GM19023 (cell line): ENCODE measurements around the gene KIF5A.

ENCODE experiments used
- ATAC-seq: cut with Tn5 transposase; IDR thresholded peaks from one replicate; pipeline ENCODE4 v1.9.1; 2021; ENCODE audit warnings: mild to moderate bottlenecking, moderate library complexity; ENCODE audit not compliant: unreplicated experiment

The KIF5A gene

DNA sequence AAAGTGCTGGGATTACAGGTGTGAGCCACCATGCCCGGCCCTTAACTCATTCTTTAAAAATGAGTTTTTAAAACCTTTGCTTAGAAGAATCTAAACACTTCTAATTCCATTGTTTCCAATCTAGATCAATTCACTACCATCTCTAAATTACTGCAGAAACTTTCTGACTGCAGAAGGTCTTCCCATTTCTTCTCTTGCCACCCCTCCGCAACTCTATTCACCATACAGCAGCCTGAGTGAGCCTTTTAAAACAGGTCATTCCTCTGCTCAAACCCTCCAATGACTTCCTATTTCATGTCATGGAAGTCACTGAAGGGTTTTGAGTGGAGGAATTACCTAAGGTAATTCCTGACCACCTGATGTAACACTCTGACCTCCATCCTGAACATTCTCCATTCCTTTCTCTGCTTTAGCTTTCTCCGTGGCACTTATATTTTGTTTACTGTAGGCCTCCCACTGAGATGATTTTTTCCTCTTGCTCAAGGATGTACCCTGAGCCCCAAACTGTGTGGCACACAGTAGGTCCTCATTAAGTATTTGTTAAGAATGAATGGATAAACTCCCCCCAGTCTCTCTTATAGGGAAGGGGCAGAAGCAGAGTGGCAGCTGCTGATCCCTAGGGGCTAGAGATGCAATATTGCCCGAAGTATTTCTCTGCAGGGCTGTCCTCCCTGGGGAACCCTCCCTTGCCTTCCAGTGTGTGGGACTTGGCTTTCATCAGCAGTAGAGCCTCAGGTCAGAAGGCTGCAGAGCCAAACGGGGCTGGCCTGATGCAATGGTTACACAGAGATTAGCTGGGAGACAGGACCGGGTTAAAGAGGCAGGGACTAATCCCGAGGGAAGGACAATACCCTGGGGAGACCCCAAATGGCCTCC, 30.7 kb upstream of the KIF5A start:
- no peak for ATAC-seq

GRCh38 chr12:57519796-57520052, 30.1 kb upstream of the KIF5A start:
- peak; percentile 5 for ATAC-seq

GRCh38 chr12:57520053-57520818, 29.6 kb upstream of the KIF5A start, which contains the start of gene DDIT3:
Gene DDIT3 (minus strand): TSS chr12:57520514. CDS start chr12:57517406, 3,108 bp downstream.
- ATAC-seq: peak; percentile 70

DNA sequence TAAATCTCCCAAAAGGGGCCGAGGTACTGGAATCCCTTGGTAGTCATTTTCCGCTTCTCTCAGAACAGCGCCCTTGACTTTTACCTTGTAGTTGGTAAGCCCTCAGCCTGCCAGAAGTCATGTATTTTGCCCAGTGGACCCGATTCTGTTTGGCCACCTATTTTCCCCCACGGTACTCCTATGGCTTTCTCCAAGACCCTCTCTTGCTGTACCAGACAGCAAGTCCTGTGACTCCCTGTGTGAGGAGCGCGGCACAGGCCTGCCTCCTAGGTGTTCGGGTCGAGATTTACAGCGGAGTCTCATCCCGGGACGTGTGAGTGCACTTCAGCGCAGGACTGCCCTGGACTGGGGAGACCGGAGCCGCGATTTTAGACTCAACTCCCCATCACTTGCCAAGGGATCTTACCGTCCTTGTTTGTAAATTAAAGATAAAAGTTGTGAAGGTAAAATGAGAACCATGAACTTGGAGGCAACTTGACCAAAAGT, 28.3 kb upstream of the KIF5A start:
- ATAC-seq: no peak

GRCh38 chr12:57522011-57522886, 27.6 kb upstream of the KIF5A start, which contains the start of gene MBD6:
Gene MBD6 (plus strand): TSS chr12:57522824. CDS start chr12:57524304, 1,480 bp downstream.
- peak; percentile 41 for ATAC-seq

- no peak for ATAC-seq
Observed at GRCh38 chr12:57522887-57523705, 26.7 kb upstream of the KIF5A start.

GRCh38 chr12:57523706-57524614, 25.9 kb upstream of the KIF5A start:
- ATAC-seq: no peak

GRCh38 chr12:57524814-57525614, 24.8 kb upstream of the KIF5A start:
- no peak for ATAC-seq

GRCh38 chr12:57525615-57526383, 24.0 kb upstream of the KIF5A start:
- ATAC-seq: no peak

DNA sequence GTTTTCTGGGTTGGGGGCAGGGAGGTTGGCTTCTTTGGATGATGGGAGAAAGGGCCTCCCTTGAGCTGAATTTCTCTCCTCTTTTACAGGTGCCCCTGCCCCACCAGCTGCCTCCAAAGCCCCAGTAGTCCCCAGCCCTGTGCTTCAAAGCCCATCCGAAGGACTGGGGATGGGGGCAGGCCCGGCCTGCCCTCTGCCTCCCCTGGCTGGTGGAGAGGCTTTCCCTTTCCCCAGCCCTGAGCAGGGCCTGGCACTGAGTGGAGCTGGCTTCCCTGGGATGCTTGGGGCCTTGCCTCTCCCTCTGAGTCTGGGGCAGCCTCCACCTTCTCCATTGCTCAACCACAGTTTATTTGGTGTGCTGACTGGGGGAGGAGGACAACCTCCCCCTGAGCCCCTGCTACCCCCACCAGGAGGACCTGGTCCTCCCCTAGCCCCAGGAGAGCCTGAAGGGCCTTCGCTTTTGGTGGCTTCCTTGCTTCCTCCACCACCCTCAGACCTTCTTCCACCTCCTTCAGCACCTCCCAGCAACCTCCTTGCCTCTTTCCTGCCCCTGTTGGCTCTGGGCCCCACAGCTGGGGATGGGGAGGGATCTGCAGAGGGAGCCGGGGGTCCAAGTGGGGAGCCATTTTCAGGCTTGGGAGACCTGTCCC, 23.2 kb upstream of the KIF5A start:
- ATAC-seq: no peak

GRCh38 chr12:57527184-57527583, 22.7 kb upstream of the KIF5A start:
- no peak for ATAC-seq

DNA sequence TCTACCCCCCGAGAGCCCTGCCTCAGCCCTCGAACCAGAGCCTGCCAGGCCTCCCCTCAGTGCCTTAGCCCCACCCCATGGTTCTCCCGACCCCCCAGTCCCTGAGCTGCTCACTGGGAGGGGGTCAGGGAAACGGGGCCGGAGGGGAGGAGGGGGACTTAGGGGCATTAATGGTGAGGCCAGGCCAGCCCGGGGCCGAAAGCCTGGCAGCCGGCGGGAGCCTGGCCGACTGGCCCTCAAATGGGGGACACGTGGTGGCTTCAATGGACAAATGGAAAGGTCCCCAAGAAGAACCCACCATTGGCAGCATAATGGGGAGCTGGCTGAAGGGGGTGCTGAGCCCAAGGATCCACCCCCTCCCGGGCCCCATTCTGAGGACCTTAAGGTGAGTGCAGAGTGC, 21.7 kb upstream of the KIF5A start:
- no peak for ATAC-seq

DNA sequence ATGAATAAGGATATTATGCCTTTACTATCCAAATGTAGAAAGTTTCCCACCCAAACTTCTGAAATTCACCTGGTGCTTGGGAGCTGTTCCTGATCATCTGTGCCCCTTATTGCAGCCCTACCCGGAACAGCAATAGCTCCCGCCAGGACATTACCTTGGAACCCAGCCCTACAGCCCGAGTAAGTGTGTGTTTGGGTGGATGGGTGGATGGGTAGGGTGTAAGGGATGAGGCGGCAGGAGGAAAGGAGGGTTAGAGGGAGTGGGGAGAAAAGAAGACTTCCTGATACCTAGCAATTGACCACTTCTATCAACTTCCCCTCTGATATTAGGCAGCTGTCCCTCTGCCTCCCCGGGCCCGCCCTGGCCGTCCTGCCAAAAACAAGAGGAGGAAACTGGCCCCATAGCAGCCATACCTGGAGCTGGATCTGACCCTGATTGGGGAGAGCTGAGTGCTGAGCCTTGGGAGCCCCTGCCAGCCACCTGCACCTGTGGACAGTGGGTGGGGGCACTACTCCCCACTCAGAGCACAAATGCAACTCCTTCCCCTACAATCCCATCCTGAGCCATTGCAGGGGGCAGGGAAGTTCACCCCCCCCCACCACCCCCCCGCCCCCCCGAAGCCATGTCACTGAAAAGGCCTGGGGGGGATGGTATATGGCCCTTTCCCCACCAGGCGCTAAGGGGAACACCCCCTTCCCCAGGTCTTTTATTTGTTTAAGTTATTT, 20.9 kb upstream of the KIF5A start:
- ATAC-seq: no peak

DNA sequence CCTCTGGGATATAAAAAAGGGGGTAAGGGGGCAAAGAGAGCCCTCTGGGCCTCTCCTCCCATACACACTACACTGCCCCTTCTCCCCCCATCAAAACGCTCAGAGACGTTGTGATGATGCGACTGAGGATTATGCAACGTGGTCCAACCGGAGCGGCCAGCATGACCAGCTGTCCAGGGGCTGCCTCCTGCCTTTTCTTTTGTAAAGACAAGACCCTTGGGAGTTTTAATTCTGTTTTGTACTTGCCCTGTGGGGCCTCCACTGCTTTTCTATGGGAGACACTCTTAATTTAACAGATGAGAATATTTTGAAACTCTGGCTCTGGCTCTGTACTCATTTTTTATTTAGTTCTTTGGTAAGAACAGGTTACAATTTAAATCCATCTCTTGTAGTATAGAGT, 20.0 kb upstream of the KIF5A start:
- ATAC-seq: no peak

DNA sequence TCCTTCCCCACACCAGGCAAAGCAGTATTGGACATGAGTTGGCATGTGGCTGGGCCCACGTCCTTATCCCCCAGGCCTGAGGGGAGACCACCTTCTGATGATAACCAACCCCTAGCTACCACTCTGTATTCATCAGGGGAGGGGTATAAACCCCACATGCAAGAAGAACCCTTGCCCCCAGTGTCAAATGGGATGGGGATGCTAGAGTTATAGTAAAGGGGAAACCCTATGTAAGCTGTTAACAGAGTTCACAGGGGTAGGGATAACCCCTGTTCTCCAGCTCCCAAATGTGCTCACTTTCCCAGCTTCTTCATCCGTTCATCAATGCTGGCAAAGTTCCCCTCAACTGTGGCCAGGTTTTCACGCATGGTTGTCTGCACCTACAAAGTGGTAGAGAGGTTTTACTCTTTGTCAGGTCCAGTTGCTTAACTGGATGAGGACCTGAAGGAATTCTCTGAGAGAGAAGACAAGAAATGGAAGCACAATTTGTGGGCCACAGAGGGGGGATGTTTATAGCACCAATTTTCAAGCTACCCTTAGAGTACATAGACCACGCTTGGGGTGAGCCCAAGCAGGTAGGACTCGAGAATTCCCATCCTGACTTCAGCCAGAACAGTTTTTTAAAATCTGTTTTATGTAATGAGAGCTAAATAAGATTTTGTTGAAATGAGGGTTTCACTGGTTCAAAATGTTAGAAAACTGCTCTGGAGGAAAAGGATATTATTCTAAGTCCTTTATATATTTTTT, 19.3 kb upstream of the KIF5A start:
- no peak for ATAC-seq

- ATAC-seq: no peak
Observed at GRCh38 chr12:57531836-57532235, 18.0 kb upstream of the KIF5A start.
